Upper lobe of left lung (tissue), 6 donors: ENCODE data around the gene FIZ1. TPM values are rescaled to one million over a fixed set of nuclear protein-coding genes. Genes with fewer than 3 reads are reported as not detected.

ENCODE experiments used
- ATAC-seq, 2 donors: fragments of 200-7000 bp; cut with Tn5 transposase; one replicate each; pipeline ENCODE4 v1.9.1; 2022; ENCODE audit warnings: mild to moderate bottlenecking in 2 of 2, moderate library complexity in 2 of 2; ENCODE audit not compliant: low FRiP score in 2 of 2
- DNase-seq, 2 donors: peaks; one replicate each; pipeline ENCODE4 v3.0.0-alpha.2; 2019 to 2020
- H3K27ac ChIP-seq, 4 donors: fragments of 200-600 bp; sonication (generic); one replicate each; pipeline ENCODE4 v1.5.1; 2016 to 2019
- H3K27me3 ChIP-seq, 4 donors: fragments of 200-600 bp; sonication (generic); one replicate each; pipeline ENCODE4 v1.5.1; 2017 to 2019
- H3K36me3 ChIP-seq, 4 donors: fragments of 200-600 bp; sonication (generic); one replicate each; pipeline ENCODE4 v1.5.1; 2016 to 2019
- H3K4me1 ChIP-seq, 4 donors: fragments of 200-600 bp; sonication (generic); one replicate each; pipeline ENCODE4 v1.5.1; 2018 to 2019
- H3K4me3 ChIP-seq, 4 donors: fragments of 200-600 bp; sonication (generic); one replicate each; pipeline ENCODE4 v1.5.1; 2017 to 2019; ENCODE audit warnings: mild to moderate bottlenecking in 2 of 4, moderate library complexity in 1 of 4
- H3K9me3 ChIP-seq, 4 donors: fragments of 200-600 bp; sonication (generic); one replicate each; pipeline ENCODE4 v1.5.1; 2018 to 2019
- CTCF ChIP-seq, 6 experiments: fragments of 450-650 bp in 4 of 6; fragments of 200-600 bp in 2 of 6; sonication (generic) in 2 of 6; IDR thresholded peaks; one replicate each; pipeline ENCODE4 v1.5.1; 2016 to 2019; ENCODE audit warnings: antibody characterized with exemption in 6 of 6
- EP300 ChIP-seq, 4 donors: sonication (generic); formaldehyde crosslinking; IDR thresholded peaks; one replicate each; pipeline ENCODE4 v1.5.1; 2017; ENCODE audit warnings: antibody characterized with exemption in 4 of 4, control low read depth in 2 of 4
- POLR2A ChIP-seq, 4 donors: fragments of 450-650 bp; IDR thresholded peaks; one replicate each; pipeline ENCODE4 v1.5.1; 2016 to 2017; ENCODE audit warnings: antibody characterized with exemption in 4 of 4, mild to moderate bottlenecking in 2 of 4
- POLR2AphosphoS5 ChIP-seq, 2 donors: sonication (generic); formaldehyde crosslinking; IDR thresholded peaks; one replicate each; pipeline ENCODE4 v1.5.1; 2017; ENCODE audit warnings: antibody characterized with exemption in 2 of 2
- WGBS, 2 donors: methylation state at CpG; one replicate each; pipeline ENCODE4 v1.1.5; 2017 to 2018; 5-methylcytosine and 5-hydroxymethylcytosine counted together
- total RNA-seq, 6 donors: library from RNA; depleted of rRNA in 4 of 6; stranded (reverse); fragments of >200 nt in 4 of 6; gene quantifications; one replicate each; pipeline versions ENCODE4 v1.1.0 to v1.2.1, GENCODE V29; 2016 to 2021
- donor health status: DM: no; HTN: no; CAD: no; lungs with moderate emphysema.
- donor health status: DM: no; HTN: yes; CAD: no; lungs with severe emphysema.

FIZ1 gene
- total RNA-seq, 6 donors from 2014 or later, result 11.1 to 21.6 (median 16.3) TPM

GRCh38 chr19:55552620-55553019, 46.7 kb downstream of the FIZ1 start:
- H3K27me3 ChIP-seq, result no peaks in the 10 kb centered on the region
- no peak overlapping the region for H3K4me3 ChIP-seq
- H3K27ac ChIP-seq, result no peak overlapping the region
- no peak for ATAC-seq
- peaks cover 0 to 12% (median 6%) of the 10 kb centered on the region in 4 donors for H3K4me1 ChIP-seq
- WGBS, 2 donors, result 59 to 65% methylated on average over 12 to 13 of the region's 13 CpGs
- no peaks in the 10 kb centered on the region for H3K36me3 ChIP-seq
- no peak for TF ChIP-seq POLR2A (IDR thresholded peaks at IDR 0.05)
- DNase-seq, result no peak
- H3K9me3 ChIP-seq, result no peaks in the 10 kb centered on the region

- no peaks in the 10 kb centered on the region for H3K27me3 ChIP-seq
- H3K27ac ChIP-seq, result no peak overlapping the region
- H3K9me3 ChIP-seq, result no peaks in the 10 kb centered on the region
- no peak overlapping the region for H3K4me3 ChIP-seq
- no peaks in the 10 kb centered on the region for H3K36me3 ChIP-seq
- TF ChIP-seq EP300 (IDR thresholded peaks at IDR 0.05) (no peak), POLR2A (IDR thresholded peaks at IDR 0.05) (no peak), POLR2AphosphoS5 (IDR thresholded peaks at IDR 0.05) (no peak), CTCF (IDR thresholded peaks at IDR 0.05) (no peak)
- no peak for DNase-seq
- no peak for ATAC-seq
- H3K4me1 ChIP-seq, result peaks cover 0 to 16% (median 6%) of the 10 kb centered on the region in 4 donors
- 57 to 73% methylated on average over 5 of the region's 5 CpGs for WGBS, 2 donors
Measured at GRCh38 chr19:55552206-55552605, 47.1 kb downstream of the FIZ1 start.

- no peak overlapping the region for H3K27ac ChIP-seq
- H3K9me3 ChIP-seq, result no peaks in the 10 kb centered on the region
- peak overlapping the region in 1 of 4 donors; percentile 18 for H3K4me3 ChIP-seq
- 63 to 69% methylated on average over 7 of the region's 7 CpGs for whole genome bisulfite sequencing, 2 donors
- H3K36me3 ChIP-seq, result no peaks in the 10 kb centered on the region
- DNase-seq (no peak), ATAC-seq (no peak)
- no peaks in the 10 kb centered on the region for H3K27me3 ChIP-seq
- H3K4me1 ChIP-seq, result peaks cover 0 to 30% (median 6%) of the 10 kb centered on the region in 4 donors
- TF ChIP-seq POLR2A (IDR thresholded peaks at IDR 0.05) (no peak), POLR2AphosphoS5 (IDR thresholded peaks at IDR 0.05) (no peak), EP300 (IDR thresholded peaks at IDR 0.05) (no peak), CTCF (IDR thresholded peaks at IDR 0.05) (no peak)
Measured at GRCh38 chr19:55550321-55550650, 49.0 kb downstream of the FIZ1 start.

- Histone ChIP-seq H3K27me3 (no peaks in the 10 kb centered on the region), H3K4me1 (peaks cover 0 to 32% (median 6%) of the 10 kb centered on the region in 4 donors)
- DNase-seq, result peak in 1 of 2 donors; percentile 81
Measured at GRCh38 chr19:55549500-55550320, 49.6 kb downstream of the FIZ1 start.

More at GRCh38 chr19:55549500-55550320, 49.6 kb downstream of the FIZ1 start:
- H3K27ac ChIP-seq, result peak overlapping the region in 1 of 4 donors; percentile 29
- TF ChIP-seq POLR2AphosphoS5 (IDR thresholded peaks at IDR 0.05), result no peak
- no peak for TF ChIP-seq EP300 (IDR thresholded peaks at IDR 0.05)
- TF ChIP-seq POLR2A (IDR thresholded peaks at IDR 0.05), result no peak
- no peak for TF ChIP-seq CTCF (IDR thresholded peaks at IDR 0.05)
- 50 to 52% methylated on average over 19 to 23 of the region's 36 CpGs for WGBS, 2 donors
- ATAC-seq, result peak in 1 of 2 donors; percentile 19
- no peaks in the 10 kb centered on the region for H3K36me3 ChIP-seq
- H3K9me3 ChIP-seq, result no peaks in the 10 kb centered on the region
- peak overlapping the region in 3 of 4 donors; percentile 17 to 33 (median 18) for H3K4me3 ChIP-seq
